ENCODE results near the gene ANKS6. TPM values are rescaled to one million over a fixed set of nuclear protein-coding genes. Genes with fewer than 3 reads are reported as not detected.
A peak's percentile ranks its signal among the peaks of the same experiment; 100 is the strongest.

The ANKS6 gene
- total and polyA plus RNA-seq, 2 experiments from 2014 or later = 36.9 to 59.0 TPM

GRCh38 chr9:98839724-98840123 is 43.4 kb upstream of the ANKS6 start:
- Histone ChIP-seq H3K4me1 (ENCODE audit: insufficient read depth) (no peaks in the 10 kb centered on the region), H3K36me3 (ENCODE audit: insufficient read depth) (no peaks in the 10 kb centered on the region), H3K79me2 (replicated peaks; ENCODE audit: insufficient read depth) (no peaks in the 10 kb centered on the region), H3K4me2 (no peak overlapping the region), H3K27me3 (ENCODE audit: insufficient read depth) (no peaks in the 10 kb centered on the region), H3F3A (replicated peaks; ENCODE audit: low read depth) (no peaks in the 10 kb centered on the region), H4K20me1 (replicated peaks; ENCODE audit: insufficient read depth) (no peaks in the 10 kb centered on the region; the same call in 1 of the 2 replicates), H3K9me2 (ENCODE audit: insufficient read depth) (no peaks in the 10 kb centered on the region), H3K27ac (ENCODE audit: low read depth) (no peak overlapping the region), H3K4me3 (no peak overlapping the region), H2AFZ (no peak overlapping the region)
- Mint-ChIP-seq H3K4me3 (no peak overlapping the region), H3K4me1 (peaks cover 8% of the 10 kb centered on the region), H3K36me3 (ENCODE audit: low read depth) (peaks cover 7% of the 10 kb centered on the region; the same call in 2 of the 3 replicates), H3K27me3 (ENCODE audit: insufficient read depth, low read depth, poor library complexity) (peaks cover 5% of the 10 kb centered on the region), H3K9me3 (no peaks in the 10 kb centered on the region), H3K27ac (no peak overlapping the region)
- TF ChIP-seq ZNF331 (CRISPR knock-in tag; IDR thresholded peaks at IDR 0.05; ENCODE audit: low read depth) = no peak
- TF ChIP-seq ETS1 (IDR thresholded peaks at IDR 0.05) = no peak
- no peak for TF ChIP-seq ZNF114 (CRISPR knock-in tag; IDR thresholded peaks at IDR 0.05)
- no peak for TF ChIP-seq CREB1 (CRISPR knock-in tag; IDR thresholded peaks at IDR 0.05; ENCODE audit: low read depth)
- no peak for TF ChIP-seq EZH2 (IDR thresholded peaks at IDR 0.05; ENCODE audit: low read depth, unreplicated experiment)
- TF ChIP-seq POLR2AphosphoS5 (IDR thresholded peaks at IDR 0.05; ENCODE audit: low read depth) = no peak
- TF ChIP-seq NANOG (IDR thresholded peaks at IDR 0.05; ENCODE audit: borderline replicate concordance) = no peak
- TF ChIP-seq REST (IDR thresholded peaks at IDR 0.05; ENCODE audit: unreplicated experiment) = no peak
- no peak for TF ChIP-seq ZNF462 (CRISPR knock-in tag; IDR thresholded peaks at IDR 0.05)
- TF ChIP-seq CTCF (conservative IDR thresholded peaks at IDR 0.05; ENCODE audit: low read depth in 2 of 2) = no peak
- no peak for TF ChIP-seq EZH2phosphoT487 (IDR thresholded peaks at IDR 0.05; ENCODE audit: unreplicated experiment)
- no peak for TF ChIP-seq JUNB (IDR thresholded peaks at IDR 0.05; ENCODE audit: unreplicated experiment)
- TF ChIP-seq STAT1 (IDR thresholded peaks at IDR 0.05; ENCODE audit: unreplicated experiment) = no peak
- DNase-seq (ENCODE audit: low spot score) = peak; percentile 30
- ATAC-seq = peak; percentile 66
